HG03097 (cell line): Measurements from ENCODE around the gene BBOX1.

ENCODE experiments used
- ATAC-seq: cut with Tn5 transposase; IDR thresholded peaks from one replicate; pipeline ENCODE4 v1.9.1; 2021; ENCODE audit not compliant: unreplicated experiment, low FRiP score

BBOX1 gene

DNA sequence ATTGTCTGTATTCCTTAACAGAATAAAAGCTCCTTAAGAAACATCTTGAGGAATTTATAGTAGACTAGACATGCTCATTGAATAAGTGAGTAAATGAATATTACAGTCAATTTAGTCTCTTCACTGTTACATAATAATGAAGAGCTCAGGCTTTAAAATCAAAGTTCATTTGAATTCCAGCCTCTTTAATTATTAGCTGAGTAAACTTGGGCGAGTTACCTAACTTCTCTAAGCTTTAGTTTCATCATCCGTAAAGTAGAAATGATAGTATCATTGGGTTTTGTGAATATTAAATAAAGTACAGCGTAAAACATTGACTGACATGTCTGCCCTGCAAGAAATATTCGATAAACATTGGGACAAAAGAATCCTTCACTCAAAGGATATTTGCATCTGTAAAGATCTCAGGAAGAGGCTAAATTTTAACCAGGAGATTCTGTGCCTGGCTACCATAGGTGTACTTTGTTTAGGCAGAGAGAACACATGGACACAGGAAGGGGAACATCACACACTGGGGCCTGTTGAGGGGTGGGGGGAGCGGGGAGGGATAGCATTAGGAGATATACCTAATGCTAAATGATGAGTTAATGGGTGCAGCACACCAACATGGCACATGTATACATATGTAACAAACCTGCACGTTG lies 15.2 kb upstream of the BBOX1 start:
- ATAC-seq = no peak

DNA sequence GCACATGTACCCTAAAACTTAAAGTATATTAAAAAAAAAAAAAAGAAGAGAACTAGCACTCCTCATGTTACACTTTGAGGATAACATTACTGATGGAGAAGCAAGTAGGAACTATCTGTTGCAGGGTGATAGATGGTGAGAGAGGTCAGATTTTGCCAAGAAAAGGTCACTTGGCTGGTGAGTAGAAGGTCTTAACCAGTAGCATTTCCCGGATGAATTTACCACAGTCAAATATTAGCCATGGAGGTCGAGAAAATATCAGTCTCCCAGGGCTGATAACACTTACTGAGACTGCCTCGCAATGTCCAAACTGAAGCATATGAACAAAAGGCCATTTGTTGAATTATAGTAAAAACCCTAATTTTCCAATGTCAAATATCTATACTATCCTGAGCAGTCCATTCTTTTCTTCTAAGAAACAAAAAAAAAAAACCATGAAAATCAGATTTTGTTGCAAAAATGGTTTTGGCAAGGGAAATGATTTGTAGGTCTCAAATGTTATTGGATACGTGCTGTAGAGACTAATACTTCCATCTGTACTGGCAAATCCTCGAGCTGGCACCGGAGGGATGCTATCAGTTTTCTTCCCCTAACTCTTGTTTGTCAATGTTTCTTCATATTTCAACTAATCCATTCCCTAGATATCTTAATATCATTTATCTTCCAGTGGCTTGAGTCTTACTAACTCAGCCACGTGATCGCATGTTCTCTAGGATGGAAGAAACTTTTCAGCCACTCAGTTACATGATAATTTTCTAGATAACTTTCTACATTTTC lies 14.5 kb upstream of the BBOX1 start:
- no peak for ATAC-seq

DNA sequence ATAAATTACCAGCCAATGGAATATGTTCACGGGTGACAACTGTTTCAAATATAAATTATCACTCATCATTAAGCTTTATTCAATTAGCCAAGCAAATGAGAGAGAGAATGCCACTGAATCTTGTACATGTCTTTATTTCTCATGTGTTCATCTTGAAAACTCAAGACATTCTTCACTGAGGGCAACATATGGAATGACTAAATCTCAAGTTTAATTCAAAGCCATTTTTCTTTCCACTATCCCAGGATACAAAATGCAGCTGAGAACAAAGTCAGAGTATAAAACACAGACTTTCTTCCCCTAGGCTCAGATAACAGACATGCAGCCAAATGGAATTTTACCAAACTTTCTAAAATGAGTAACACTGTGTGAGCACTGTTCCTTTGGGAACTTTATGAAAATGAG lies 12.1 kb upstream of the BBOX1 start:
- no peak for ATAC-seq

DNA sequence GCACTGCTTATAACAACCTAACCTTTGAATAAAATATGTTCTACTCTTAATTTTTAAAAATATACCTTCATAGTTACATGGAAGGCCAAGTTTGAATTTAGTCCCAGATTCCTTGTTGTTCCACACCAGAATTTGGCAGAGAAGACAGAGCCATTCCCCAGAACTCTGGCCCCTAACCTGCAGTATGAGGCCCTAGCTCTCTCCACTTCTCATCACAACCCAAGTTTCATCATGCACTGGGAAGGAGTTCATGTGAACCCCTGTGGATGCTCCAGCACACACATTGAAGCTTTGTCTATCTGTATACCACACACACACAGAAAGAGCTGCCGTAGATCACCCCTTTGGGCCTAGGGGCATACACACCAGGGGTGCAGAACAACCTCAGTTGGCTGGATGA lies 10.6 kb upstream of the BBOX1 start:
- ATAC-seq = no peak

DNA sequence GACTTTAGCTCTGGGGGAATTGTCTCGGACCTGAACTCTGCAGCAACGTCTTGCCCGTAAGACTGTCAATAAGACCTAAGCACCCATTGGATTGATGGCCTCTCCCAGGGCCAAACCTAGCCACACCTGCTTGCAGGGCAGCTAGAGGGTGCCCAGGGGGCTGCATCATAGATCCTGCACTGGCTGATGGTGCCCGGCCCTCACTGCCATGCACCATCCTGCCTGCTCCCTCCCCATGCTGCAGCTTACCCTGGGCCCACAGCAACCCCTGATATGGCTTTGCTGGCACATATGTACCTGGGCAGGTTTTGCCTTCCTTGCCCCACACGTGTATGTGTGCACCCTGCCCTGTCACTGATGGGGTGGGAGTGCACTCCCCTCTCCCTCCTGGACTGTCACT lies 8.9 kb upstream of the BBOX1 start:
- no peak for ATAC-seq

DNA sequence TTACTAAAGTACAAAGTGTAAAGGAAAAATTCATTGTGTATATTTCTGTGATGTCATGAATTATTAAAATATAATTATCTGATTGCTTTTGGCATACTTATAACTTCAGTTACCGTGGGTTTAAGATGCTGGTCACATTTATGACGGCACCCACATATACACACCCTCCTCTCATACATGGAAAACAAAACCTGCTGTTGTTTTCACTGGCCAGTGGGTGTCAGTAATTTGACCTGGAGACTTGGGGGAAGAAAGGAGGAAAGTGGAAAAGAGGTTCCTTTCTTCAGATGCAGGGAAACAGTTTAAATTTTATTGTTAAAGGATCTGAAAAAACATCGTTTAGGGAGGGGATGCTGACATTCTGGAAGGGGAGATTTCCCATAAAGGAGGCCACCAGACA lies 742 bp upstream of the BBOX1 start:
- ATAC-seq = no peak

DNA sequence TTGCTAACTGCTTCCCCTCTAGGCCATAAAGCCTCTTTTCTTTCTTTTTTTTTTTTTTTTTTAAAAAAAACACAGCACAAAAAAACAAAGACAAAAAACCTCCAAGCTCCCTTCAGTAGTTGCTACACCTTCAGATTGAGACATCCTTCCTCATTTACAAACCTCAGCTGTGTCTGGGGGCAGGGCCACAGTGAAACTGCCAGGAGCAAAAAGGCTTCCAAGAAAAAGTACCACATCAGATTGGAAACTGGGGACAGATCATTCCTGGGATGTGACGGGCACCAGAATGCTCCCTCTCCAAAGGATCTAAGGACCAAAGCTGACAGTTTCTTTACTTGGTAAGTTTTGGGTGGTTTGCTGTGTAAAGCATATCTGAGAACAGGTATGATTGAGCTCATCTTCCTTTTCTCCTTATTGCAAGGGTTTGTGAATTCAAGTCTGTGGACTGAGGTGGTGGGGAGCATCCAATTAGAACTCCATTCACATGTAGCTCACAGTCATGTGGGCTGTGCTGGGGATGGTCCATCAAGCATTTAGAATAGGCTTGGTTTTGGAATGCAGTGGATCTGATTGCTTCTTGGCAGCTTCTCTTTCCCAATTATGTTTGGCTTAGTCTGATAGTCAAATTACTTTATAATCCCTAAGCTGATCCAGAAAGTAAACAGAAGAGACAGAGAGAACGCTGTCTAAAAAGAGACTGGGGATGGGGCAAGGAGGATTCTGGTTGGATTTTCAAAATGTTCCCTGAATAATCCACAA lies 705 bp downstream of the BBOX1 start:
- no peak for ATAC-seq

DNA sequence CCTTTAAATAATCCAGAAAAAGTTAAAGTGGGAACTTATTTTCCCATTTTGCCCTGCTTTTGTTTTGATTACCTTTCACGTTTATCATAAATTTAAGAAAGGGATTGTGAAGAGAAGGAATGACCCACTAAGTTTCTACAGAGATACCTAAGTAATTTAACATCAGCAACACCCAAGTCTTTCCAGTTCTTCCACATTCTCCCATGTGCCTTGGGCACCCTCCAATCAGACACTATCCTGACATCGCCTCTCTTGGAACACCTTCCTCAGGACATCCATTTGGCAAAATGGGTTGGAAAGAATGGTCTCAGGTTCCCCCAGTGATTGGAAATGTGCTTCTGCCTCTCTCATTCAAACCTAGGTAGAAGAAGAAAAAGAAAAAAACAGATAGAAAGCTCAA lies 6.3 kb downstream of the BBOX1 start:
- no peak for ATAC-seq

DNA sequence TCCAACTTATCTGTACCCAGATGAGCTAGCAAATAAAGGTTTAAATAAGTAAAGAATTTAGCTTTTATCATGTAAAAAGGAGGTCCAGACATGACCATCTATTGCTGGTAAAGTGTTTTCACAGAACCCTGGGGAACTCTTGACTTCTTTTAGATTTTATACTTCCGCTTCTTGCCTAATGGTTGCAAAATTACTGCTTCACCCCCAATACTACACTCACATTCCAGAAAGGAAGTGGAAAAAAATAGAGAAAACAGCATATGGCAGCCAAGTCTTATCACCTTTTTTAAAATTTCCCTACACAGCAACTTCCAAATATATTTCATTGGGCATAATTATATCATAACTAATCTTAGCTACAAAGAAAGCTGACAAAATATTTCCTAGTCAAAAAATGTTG lies 12.1 kb downstream of the BBOX1 start:
- no peak for ATAC-seq

DNA sequence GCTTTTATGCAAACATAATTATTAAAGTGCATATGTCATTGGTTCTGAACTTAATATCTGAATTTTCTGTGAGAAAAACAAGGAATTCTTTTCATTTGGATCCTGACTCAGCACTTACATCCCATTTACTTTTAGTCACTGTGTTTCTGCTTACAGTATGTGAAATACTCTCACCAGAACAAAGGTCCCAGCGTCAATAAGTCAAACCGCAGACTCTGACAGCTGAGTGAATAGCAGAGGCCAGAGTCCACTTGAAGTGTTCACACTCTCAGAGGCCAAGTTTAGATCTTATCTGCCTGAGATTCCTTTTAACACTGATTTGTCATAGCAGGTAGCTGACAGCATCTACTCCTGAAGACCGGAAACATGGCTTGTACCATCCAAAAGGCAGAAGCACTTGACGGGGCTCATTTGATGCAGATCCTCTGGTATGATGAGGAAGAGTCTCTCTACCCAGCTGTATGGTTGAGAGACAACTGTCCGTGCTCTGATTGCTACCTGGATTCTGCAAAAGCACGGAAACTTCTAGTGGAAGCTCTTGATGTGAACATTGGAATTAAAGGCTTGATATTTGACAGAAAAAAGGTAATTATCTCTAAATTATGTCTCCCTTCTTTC lies 14.6 kb downstream of the BBOX1 start:
- ATAC-seq = no peak

DNA sequence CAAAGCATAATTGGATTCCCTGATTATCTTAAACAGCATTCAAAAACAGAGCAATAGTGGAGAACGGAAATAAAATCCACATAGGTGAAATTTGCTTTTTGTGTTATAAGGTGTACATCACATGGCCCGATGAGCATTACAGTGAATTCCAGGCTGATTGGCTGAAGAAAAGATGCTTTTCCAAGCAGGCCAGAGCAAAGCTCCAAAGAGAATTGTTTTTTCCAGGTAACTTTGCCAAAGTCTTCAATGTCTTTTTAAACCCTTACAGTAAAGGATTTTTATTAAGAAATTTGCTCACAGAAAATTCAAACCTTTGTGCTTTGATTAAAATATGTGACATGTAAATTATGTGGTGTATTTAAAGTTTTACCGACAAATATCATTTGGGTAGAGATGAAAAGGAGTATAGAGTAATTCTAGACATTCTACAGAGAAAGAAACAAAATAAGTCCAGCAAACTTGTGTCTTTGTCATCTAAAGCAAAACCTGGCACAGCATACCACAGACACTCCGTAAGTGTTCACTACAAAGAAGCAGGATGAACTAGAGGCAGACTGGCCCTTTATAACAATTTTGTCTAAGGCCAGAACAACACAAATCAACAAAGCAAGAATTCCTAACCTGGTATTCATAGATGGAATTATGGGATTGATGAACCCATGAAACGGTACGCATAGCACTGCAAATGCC lies 16.6 kb downstream of the BBOX1 start:
- ATAC-seq = no peak

DNA sequence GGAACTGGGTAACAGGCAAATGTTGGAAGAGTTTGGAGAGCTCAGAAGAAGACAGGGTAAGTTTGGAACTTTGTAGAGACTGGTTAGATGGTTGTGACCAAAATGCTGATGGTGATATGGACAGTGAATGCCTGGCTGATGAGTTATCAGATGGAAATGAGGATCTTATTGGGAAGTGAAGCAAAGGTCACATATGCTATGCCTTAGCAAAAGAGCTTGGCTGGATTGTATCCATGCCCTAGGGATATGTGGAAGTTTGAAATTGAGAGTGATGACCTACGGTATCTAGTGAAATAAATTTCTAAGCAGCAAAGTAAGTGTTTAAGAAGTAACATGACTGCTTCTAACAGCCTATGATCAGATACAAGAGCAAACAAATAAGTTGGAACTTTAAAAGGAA lies 17.8 kb downstream of the BBOX1 start:
- ATAC-seq = no peak

DNA sequence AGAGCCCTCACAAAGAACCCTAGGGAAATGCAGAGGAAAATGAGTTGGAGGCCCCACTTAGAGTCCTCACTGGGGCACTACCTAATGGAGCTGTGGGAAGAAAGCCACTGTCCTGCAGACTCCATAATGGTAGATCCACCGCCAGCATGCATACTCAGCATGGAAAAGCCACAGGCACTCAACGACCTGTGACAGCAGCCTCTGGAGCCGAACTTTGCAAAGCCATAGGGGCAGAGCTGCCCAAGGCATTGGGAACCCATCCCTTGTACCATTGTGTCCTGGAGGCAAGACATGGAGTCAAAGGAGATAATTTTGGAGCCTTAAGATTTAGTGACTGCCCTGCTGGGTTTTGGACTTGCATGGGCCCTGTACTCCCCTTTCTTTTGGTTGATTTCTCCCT lies 18.8 kb downstream of the BBOX1 start:
- no peak for ATAC-seq

DNA sequence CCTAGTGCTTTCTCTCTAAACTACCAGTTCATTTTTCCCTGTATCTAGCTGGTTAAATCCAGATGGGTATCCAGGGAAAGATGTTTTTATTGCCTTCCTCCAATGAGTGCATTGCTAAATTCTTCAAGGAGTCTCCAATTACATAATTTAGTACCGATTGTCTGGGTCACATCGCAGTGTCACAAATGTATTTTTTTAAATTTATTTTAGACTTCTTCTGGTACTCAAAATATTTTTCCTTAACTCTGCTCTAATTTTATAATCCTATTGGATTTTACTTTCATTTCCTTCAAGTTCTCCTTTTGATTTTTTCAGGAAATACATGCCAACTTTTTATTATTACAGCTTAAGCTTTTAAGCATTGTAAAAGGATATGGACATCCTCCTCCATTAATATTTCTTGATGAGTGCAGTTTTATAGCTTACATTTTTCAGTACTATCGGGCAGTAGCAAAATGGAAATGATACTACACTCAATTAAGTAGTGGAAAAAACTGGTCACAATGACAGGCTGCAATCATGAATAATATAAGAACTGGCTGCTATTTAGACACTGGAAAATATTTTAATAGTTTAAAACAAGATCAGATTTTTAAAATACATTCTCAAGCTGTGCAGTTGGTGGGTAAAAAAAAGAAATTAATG lies 20.3 kb downstream of the BBOX1 start:
- ATAC-seq = no peak

DNA sequence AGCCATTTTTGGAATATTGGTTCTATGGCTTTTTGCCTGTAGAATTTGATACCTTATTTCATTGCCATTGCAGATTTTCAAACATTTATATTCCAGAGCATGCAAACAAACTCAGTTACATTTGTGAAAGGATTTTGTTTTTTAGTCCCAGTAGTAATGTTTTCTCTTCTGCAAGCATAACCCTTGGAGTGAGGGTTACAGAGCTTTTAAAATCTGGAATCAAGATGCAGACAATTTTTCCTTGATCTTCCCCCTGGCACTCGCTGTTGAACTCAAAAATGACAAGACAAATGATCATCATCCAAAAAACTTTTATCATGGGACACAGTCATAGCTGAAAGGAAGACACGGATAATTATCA lies 20.8 kb downstream of the BBOX1 start:
- ATAC-seq = no peak

DNA sequence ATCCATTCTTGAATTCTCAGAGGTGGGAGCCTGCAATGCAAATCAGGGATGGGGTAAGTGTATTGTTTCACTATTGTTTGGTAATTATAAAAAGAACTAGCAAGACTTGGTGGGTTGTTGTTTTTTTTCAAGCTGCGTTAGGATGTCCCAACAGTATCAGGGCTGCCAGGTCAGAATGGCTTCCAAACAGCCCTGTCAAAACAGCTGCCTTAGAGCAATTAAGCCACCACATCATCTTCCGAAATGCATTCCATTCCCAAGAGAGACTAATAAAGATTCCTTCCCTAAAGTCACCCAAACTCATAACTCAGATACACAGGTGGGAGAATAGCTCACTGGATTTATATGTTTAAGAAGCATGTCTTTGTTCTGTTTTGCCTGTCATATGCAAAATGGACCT lies 23.5 kb downstream of the BBOX1 start:
- ATAC-seq = no peak

DNA sequence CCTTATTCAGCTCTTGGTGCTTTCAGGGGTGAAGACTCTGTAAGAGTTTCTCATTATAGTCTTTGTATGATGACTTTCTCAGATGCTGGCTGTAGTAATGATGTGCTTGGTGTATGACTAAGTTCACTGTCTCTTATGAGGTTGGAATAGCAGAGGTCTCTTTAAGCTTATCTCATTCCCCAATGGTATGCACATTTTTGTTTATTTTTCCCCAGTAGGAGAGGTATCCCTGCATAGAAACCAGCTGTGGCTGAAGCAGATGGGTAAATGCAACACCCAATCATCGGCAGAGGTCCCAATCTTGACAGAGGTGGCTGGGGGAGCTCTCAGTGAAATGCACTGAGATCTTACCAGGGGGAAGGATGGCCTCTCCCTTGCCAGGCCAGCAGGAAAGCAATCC lies 34.6 kb downstream of the BBOX1 start:
- ATAC-seq = no peak

DNA sequence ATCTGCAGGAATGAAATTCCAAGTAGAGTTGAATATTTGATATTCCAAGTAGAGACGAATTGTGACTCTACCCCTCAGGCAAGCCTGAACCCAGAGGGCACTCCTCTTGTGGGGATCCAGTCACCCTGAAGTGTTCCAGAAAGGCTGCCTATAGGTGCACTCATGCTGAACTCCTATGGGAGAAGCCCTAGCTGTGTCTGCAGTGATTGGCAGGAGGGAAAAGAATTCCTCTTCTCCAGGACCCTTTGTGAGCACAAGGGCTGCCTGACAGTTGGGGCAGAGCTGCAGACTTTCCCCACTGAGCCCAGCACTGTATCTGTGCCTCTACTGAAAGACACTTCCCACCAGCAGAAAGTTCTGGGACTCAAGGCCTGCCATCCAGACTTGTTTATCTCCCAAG lies 35.0 kb downstream of the BBOX1 start:
- no peak for ATAC-seq

DNA sequence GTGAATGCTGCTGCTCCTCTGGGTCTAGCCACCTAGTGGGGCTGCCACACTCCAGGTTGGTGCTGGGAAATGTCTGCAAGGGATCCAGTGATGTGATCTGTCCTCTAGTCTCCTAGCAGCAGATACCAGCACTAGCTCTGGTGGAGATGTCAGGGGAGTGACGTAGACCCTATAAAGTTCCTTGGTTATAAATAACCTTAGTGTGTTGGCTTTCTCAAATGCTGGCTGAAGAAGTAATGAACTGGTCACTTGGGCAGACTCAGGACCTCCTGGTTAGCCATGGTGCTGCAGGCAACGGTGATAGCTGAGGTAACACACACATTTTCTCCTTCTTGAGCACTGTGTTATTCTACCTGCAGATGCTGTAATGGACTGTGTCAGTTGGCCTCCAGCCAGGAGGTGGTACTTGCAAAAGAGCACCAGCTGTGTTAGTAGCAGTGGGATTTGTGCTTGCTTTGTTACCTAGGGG lies 35.5 kb downstream of the BBOX1 start:
- ATAC-seq = no peak

DNA sequence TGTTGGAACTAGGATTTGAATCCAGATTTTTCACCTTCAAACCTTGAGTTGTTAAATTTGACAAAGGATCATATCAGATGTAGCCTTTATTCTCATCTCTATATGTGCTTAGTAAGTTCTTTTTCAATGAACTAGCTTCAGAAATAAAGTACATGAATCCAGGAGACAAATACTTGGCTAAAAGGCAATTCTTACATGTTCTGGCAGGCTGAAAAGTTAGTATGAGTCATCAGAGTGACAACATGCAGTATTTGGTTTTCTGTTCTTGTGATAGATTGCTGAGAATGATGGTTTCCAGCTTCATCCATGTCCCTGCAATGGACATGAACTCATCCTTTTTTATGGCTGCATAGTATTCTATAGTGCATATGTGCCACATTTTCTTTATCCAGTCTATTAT lies 40.4 kb downstream of the BBOX1 start:
- no peak for ATAC-seq
